HG02763 (cell line): Measurements from ENCODE around the gene MFAP5.
"Not testable (repeated sequence)": the region's sequence is repeated elsewhere in the genome, so short reads cannot be mapped to it uniquely, and the experiment has no call there.

ENCODE experiments used
- ATAC-seq: cut with Tn5 transposase; IDR thresholded peaks from one replicate; pipeline ENCODE4 v1.9.1; 2021; ENCODE audit warnings: mild to moderate bottlenecking, moderate library complexity; ENCODE audit not compliant: unreplicated experiment

MFAP5 gene

DNA sequence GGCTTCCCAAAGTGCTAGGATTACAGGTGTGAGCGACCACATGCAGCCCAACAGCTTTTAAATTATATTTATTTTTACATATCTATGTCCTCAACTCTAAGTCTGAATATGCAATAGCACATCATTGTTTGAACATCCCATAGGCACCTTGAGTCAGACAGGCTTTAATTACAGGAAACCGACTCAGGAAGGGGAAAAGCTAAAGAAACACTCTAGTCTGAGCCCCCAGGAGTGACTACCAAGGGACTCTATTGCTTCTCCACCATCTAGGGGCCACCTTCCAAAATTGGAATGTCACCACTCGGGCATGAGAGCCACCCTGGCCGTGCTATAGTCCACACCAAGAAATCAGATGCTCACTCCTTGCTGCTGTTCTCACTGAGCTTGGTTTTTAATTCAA is 14.0 kb upstream of the MFAP5 start:
- no peak for ATAC-seq

DNA sequence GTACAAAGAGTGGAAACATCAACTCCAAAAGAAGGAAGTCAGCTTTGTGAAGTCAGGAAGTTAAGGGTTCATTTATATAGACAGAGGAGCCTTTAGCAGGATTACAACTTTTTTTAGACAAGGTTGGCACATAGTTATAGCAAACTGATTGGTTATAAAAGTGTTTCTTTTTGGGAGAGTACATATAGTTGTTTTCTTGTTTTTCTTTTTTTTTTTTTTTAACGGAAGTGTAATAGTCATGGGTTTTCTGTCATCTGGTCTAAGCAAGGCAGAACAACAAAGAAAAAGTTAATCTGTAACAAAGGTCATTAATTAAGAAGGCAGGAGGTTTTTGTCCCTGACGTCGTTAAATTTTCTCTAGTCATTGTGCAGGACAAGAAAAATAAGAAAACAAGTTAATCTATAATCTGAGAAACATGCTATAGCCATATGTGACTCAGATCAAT is 13.0 kb upstream of the MFAP5 start:
- ATAC-seq: no peak

DNA sequence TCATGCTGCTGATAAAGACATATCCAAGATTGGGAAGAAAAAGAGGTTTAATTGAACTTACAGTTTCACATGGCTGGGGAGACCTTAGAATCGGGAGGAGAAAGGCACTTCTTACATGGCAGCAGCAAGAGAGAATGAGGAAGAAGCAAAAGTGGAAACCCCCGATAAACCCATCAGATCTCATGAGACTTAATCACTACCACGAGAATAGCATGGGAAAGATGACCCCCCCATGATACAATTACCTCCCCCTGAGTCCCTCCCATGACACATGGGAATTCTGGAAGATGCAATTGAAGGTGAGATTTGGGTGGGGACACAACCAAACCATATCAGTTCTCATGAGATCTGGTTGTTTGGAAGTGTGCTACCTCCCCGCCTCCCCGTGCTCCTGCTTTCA is 9.8 kb upstream of the MFAP5 start:
- ATAC-seq: no peak

DNA sequence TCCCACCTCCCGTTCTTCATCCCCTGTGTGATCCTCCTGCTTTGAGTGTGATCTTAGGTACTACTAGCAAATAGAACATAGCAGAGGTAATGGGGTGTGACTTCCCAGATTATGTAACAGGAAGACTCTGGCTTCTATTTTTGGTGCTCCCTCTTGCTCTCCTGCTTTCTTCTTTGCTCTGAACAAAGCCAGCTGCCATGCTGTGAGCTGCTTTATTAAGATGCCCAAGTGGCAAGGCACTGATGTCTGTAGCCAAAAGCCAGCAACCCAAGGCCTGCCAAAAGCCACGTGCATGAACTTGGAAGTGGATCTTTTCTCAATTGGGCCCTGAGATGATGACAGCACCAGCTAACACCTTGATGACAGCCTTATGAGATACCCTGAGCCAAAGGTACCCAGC is 5.8 kb upstream of the MFAP5 start:
- no peak for ATAC-seq

DNA sequence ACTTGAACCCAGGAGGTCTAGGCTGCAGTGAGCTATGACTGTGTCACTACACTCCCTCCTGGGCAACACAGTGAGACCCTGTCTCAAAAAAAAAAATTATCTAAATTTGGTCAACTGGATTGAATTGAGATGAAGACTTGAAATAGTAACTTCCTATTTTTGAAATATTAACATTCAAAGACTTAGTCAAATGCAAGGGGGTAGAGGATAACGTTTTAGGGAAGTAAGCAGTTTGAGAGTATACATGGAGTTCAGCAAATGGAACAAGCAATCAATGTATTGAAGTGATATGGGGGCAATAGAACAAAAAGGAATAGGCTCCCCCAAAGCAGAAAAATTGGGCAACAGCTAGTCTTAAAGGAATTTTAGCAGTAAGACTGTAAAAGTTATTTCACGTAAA is 4.6 kb upstream of the MFAP5 start:
- no peak for ATAC-seq

DNA sequence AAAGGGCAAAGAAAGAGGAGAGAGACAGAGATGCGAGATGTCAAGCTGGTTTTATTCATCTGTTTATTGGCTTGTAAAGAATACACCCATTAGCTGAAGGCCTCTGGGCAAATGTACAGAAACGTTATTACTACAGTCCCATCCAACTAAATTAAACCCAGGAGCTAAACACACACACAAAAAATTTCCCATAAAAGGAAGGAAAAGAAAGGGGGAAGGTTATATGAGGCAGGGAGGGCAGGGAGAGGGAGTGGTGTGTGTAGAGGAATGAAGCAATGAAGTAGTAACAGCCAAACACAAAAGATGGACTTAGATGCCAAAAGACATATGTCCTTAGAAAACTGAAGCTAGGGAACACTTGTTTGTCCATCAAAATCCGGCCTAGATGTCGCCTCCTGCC is 3.1 kb upstream of the MFAP5 start:
- no peak for ATAC-seq

DNA sequence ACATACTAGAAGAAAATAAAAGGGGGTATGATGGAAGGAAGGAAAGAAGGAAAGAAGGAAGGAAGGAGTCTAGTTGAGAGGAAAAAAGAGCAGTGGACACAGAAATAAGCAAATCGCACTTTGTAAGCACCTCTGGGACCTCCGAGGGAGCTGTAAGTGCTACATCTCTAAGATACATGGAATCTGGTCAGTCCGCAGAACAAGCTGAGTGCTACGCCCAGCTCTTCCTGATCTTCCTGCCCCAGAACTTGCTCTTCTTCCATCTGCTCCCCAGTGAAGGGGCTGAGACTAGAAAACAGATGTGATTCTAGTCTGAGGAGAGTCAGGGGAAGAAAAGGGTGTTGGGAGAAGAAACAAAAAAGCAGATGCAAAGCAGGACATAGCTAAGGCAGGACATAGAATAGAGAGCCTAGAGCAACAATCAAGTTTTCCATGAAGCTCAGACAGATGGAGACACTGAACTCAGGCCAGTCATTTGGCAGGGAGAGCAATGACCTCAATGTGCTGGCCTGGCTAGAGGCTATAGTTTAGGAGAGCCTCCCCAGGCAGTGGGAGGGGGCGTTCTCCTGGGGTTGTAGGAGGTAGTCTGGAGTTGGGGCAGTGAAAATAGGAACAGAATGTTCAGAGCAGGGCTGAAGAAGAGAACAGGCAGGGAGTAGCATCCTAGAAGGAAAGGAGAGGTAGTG is 1.7 kb upstream of the MFAP5 start:
- no peak for ATAC-seq

DNA sequence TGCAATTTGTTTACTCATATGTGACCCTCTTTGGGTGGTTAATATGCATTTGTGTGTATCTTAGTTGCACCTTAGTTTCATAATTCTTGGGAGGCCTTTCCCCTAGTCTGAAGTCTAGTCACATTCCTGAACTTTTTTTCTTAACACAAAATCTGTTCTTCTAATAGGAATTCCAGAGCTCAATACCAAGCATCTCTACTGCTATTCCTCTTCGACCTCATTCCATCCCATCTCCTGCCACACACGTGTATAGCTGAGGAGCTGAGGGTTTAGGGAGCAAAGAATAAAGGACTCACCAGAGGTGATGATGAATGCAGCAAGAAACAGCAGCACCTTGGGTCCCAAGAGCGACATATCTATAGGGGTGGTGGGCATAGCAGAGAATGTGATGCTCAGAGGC is 875 bp downstream of the MFAP5 start:
- ATAC-seq: no peak

DNA sequence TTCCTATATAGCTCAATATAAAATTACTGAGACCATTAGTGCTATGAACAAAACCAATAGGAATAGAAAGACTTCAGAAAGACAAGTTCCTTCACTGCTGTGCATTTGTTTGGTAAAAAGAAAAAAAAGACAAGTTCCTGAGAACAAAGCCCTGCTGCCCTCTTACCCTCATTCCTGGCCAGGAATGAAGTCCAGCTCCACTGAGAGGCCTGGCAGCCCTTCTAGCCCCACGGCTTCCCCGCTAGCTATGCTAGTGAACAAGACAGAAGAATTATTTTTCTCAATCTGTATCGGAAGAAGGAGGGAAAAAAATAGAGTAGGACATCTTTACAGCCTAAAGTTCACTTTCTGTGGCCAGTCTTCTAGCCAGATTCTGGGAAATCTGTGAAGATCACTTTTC is 1.6 kb downstream of the MFAP5 start:
- no peak for ATAC-seq

DNA sequence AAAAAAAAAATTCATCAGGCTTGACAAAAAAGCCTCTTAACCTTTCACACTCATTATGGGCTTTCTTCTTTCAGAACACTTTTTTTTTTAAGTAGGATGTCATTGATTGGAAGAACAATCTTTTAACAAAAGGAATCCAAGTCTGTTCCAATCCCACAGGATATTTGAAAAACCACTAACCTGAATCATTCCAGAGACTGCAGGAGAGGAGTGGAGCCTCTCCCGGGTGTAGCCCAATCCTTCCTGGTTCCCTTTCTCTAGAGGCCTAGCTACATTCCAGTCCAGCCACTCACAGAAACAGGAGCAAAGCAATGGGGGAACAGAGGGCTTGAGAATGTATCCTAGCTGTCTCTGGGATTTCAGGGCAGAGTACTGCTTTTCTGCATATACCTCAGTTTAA is 4.3 kb downstream of the MFAP5 start:
- no peak for ATAC-seq

DNA sequence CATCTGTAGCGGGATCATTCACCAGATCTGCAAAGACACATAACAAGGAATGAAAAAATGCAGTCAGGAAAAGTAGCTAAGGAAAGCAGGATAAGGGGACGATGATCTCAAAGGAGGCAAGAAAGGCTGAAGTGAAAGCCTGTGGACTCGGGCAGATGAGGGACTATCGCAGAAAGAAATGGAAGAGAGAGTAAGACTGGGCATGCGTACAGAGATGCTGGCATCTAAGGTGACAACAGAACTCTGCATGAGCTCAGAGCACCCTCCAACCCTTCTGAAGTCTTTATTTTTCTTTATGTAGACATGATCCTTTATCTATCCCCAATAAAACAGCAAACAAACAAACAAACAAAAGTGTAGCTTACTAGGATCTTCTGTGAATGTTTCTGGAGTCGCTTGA is 7.2 kb downstream of the MFAP5 start:
- ATAC-seq: no peak

DNA sequence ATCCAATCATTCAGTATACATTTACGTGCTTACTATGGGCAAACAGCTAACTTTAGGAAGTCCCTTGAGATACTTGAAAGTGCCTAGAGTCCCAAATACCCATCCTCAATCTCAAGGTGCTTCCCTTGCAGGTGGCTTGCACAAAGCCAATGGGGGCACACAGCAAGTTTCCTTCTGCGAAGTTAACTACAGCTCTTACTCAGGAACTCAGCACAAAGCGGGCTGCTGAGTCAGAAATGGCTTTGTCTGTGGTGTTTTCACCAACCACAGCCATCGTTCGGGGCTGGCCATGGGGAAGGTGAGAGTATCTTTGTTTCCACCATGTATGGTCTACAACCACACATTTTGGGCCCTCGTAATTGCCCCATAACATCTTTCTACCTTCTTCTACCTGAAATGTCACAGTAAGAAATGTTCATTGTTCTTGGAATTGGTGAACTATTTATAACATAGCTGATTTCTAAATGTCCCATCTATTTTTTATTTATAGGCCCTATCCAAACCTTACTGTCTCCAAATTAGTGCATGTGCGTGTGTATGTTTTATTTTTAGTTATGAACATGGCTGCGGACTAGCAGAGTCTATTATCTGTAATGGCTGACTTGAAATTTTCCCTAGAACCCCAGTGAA is 13.9 kb downstream of the MFAP5 start:
- ATAC-seq: peak; percentile 69

DNA sequence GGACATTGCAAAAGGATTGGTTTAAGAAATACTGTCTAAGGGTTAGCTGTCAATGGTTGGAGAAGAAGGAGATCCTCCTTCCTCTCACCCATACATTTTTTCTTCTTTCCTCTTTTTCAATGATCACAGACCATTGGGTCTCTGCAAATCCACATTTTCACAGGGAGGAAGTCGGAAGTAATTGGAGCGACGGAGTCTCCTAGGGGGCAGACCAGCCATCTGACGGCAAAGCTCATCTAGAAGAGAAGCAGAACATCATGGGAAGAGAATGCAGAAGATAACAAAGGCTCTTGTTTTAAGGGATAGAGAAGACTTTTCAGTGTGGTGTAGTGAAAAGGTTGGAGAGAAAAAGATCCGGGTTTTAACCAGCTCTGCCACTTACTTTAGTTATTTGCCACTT is 14.7 kb downstream of the MFAP5 start:
- ATAC-seq: no peak

DNA sequence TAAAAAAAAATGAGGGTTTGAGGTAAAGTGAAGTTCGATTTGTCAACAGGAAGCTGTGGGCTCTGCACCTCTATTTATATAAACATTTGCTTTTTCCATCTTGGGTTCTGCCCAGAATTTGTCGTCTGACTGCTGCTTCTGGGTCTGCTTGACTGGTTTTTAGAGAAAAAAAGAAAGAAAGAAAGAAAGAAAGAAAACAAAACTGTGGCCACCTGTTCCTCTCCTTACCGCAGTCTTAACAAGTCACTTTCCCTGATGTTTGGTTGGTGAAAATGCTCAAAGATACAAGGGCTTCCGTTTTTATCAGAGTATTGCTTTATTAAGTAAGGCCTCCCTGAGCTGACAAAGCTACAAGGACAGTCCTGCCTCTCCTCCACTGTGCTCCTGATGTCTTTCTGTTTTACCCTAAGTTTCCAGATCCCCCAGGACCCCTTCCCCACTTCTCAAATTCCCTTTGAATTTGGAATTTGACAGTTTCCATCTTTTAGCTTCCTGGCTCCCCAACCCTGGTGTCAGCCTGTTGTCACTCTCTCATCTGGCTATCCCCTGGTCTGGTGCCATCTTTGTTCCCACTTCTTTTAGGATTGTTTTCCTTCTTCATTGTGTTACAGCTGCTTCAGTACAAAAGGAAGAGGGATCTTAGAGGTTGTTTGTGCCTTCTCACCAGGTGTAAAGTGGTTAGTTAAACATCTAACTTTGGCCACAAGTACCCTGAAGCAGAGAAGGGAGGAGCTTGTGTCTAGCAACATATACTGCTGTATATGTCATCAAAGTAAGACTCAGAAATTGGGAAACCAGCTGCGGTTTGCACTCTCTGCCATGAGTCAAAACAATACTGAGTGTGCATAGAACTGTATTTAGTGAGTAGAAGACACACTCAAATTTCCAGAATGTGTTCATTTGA is 18.0 kb downstream of the MFAP5 start:
- peak; percentile 63 for ATAC-seq

DNA sequence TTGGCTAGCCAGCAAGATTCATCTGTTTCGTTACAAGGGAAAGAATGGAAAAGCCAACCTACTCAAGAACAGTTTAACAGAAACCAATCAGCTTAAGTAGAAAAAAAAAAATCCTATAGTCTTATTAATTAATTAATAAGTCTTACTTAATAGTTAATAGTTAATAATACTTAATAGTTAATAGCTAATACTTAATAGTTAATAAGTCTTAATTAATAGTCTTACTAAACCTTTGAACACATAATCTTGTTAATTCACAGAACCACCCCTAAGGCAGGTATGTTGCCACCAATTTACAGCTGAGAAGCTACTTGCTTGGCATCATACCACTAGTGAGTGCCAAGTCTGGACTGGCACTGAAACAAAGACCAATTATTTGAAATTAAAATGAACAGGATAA is 19.9 kb downstream of the MFAP5 start:
- ATAC-seq: no peak

DNA sequence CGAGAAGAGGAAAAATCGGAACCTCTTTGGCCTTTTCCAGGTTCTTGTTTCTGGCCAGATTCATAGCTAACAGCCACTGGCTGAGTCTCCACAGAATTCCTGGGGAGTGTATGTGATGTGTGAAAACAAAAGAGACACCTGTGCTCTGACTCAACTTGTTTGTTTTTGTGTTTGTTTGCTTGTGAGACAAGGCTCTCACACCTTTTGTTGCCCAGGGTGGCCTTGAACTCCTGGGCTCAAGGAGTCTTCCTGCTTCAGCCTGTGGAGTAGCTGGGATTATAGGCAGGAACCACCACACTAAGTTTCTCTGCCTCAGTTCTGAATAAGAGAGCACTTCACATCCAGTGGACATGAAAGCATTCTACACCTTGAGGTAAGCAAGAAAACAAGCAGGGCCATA is 22.7 kb downstream of the MFAP5 start:
- ATAC-seq: no peak

DNA sequence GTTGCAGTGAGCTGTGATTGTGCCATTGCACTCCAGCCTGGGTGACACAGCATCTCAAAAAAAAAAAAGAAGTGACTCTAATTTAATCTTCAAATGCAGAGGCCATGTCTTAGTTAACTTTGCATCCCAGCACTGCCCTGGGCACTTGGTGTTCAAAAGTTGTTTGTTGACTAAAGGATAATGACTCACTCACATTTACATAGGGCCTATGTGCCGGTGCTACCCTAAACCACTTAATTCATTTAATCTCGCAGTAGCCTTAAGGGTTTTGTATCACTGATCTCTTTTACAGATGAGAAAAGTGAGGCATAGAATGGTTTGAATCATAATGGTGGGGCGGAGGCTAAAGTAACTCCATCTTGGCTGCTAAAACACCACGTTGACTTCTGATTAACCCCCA is 23.7 kb downstream of the MFAP5 start:
- ATAC-seq: no peak

DNA sequence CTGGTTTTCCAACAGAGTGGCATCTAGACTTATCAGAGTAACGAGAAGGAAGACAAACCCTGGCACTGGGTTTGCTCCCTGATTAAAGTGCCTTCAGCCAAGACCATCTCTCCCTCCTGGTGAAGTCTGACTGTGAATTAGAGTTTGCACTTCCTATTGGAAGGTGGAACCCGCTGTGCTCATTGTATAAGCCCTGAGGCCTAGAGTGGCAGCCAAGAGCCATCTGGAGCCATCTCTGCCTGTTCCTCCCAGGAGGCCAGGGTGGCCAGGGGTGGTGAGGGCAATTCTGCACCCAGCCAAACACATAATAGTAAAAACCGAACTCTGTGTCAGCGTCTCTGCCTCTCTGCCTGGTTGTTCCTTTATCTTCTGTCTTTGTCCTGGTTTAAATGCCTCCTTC is 25.0 kb downstream of the MFAP5 start:
- no peak for ATAC-seq

DNA sequence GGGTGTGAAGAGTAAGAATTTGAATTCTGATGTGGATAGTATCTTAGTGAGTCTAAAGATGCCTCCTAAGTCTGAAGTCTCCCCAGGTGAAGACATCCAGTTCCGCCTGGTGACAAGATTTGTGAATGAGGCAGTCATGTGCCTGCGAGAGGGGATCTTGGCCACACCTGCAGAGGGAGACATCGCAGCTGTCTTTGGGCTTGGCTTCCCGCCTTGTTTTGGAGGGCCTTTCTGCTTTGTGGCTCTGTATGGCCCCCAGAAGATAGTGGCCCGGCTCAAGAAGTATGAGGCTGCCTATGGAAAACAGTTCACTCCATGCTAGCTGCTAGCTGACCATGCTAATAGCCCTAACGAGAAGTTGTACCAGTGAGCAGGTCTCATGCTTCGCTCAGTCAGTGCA is 25.4 kb downstream of the MFAP5 start:
- no peak for ATAC-seq

DNA sequence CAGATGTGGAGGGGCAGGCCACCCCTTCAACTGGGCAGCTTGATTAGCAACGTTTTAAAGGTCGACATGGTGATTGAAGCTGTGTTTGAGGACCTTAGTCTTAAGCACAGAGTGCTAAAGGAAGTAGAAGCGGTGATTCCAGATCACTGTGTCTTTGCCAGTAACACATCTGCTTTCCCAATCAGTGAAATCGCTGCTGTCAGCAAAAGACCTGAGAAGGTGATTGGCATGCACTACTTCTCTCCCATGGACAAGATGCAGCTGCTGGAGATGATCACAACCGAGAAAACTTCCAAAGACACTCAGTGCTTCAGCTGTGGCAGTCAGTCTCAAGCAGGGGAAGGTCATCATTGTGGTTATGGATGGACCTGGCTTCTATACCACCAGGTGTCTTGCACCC is 26.0 kb downstream of the MFAP5 start:
- no peak for ATAC-seq

DNA sequence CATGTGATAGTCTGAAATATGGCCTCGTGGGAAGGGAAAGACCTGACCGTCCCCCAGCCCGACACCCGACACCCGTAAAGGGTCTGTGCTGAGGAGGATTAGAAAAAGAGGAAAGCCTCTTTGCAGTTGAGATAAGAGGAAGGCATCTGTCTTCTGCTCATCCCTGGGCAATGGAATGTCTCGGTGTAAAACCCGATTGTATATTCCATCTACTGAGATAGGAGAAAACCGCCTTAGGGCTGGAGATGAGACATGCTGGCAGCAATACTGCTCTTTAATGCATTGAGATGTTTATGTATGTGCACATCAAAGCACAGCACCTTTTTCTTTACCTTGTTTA is 26.6 kb downstream of the MFAP5 start:
- not testable (repeated sequence) for ATAC-seq
